ENCODE measurements around the gene EVI5. TPM values are rescaled to one million over a fixed set of nuclear protein-coding genes. Genes with fewer than 3 reads are reported as not detected.
A peak's percentile ranks its signal among the peaks of the same experiment; 100 is the strongest.

EVI5 gene
- polyA plus RNA-seq, 1 experiment, result 28.5 TPM

- ChIA-PET POLR2A (no interaction called here), CTCF (no interaction called here)
- DNase-seq (ENCODE audit: low read depth, low spot score), result peak; percentile 50
- Histone ChIP-seq H3K4me3 (ENCODE audit: low read depth, low read length) (no peak overlapping the region), H3K27ac (ENCODE audit: low read depth, low read length) (no peak overlapping the region), H3K27me3 (ENCODE audit: control insufficient read depth, insufficient read depth, low read length) (no peaks in the 10 kb centered on the region), H3K9me3 (ENCODE audit: control insufficient read depth, insufficient read depth, low read length) (no peaks in the 10 kb centered on the region)
- TF ChIP-seq CTCF (IDR thresholded peaks at IDR 0.05; ENCODE audit: low read depth, low read length), result no peak
Measured at GRCh38 chr1:92709738-92710137, 75.2 kb downstream of the EVI5 start.

- no peak for TF ChIP-seq CTCF (IDR thresholded peaks at IDR 0.05; ENCODE audit: low read depth, low read length)
- ChIA-PET POLR2A (no interaction called here), CTCF (no interaction called here)
- no peaks in the 10 kb centered on the region for H3K9me3 ChIP-seq (ENCODE audit: control insufficient read depth, insufficient read depth, low read length)
- no peak overlapping the region for H3K4me3 ChIP-seq (ENCODE audit: low read depth, low read length)
- H3K27me3 ChIP-seq (ENCODE audit: control insufficient read depth, insufficient read depth, low read length), result no peaks in the 10 kb centered on the region
- no peak for DNase-seq (ENCODE audit: low read depth, low spot score)
- H3K27ac ChIP-seq (ENCODE audit: low read depth, low read length), result no peak overlapping the region
Measured at GRCh38 chr1:92708368-92708950, 76.4 kb downstream of the EVI5 start.

- no peak overlapping the region for H3K27ac ChIP-seq (ENCODE audit: low read depth, low read length)
- no peaks in the 10 kb centered on the region for H3K9me3 ChIP-seq (ENCODE audit: control insufficient read depth, insufficient read depth, low read length)
- POLR2A ChIA-PET, result no interaction called here
- CTCF ChIA-PET, result no interaction called here
- H3K27me3 ChIP-seq (ENCODE audit: control insufficient read depth, insufficient read depth, low read length), result no peaks in the 10 kb centered on the region
- no peak overlapping the region for H3K4me3 ChIP-seq (ENCODE audit: low read depth, low read length)
- TF ChIP-seq CTCF (IDR thresholded peaks at IDR 0.05; ENCODE audit: low read depth, low read length), result no peak
- DNase-seq (ENCODE audit: low read depth, low spot score), result no peak
Measured at GRCh38 chr1:92707709-92708108, 77.2 kb downstream of the EVI5 start.

GRCh38 chr1:92707292-92707691, 77.6 kb downstream of the EVI5 start:
- TF ChIP-seq CTCF (IDR thresholded peaks at IDR 0.05; ENCODE audit: low read depth, low read length), result no peak
- Histone ChIP-seq H3K27ac (ENCODE audit: low read depth, low read length) (no peak overlapping the region), H3K9me3 (ENCODE audit: control insufficient read depth, insufficient read depth, low read length) (no peaks in the 10 kb centered on the region), H3K4me3 (ENCODE audit: low read depth, low read length) (no peak overlapping the region), H3K27me3 (ENCODE audit: control insufficient read depth, insufficient read depth, low read length) (no peaks in the 10 kb centered on the region)
- CTCF ChIA-PET, result no interaction called here
- POLR2A ChIA-PET, result no interaction called here
- DNase-seq (ENCODE audit: low read depth, low spot score), result no peak

GRCh38 chr1:92705446-92705845, 79.5 kb downstream of the EVI5 start:
- ChIA-PET CTCF (interaction anchor here (1.7 kb wide), 1 partner anchor 43 kb away, joined by 9 read pairs; no protein-coding TSS in a partner anchor), POLR2A (interaction anchor here (1.3 to 1.5 kb wide), 2 partner anchors 79 to 127 kb away, joined by 3 to 6 read pairs; partner anchors contain the start of genes EVI5 and RPL5)
- DNase-seq (ENCODE audit: low read depth, low spot score), result no peak
- H3K9me3 ChIP-seq (ENCODE audit: control insufficient read depth, insufficient read depth, low read length), result no peaks in the 10 kb centered on the region
- no peak for TF ChIP-seq CTCF (IDR thresholded peaks at IDR 0.05; ENCODE audit: low read depth, low read length)
- no peak overlapping the region for H3K4me3 ChIP-seq (ENCODE audit: low read depth, low read length)
- no peak overlapping the region for H3K27ac ChIP-seq (ENCODE audit: low read depth, low read length)
- no peaks in the 10 kb centered on the region for H3K27me3 ChIP-seq (ENCODE audit: control insufficient read depth, insufficient read depth, low read length)
